Skin of body (tissue), 2 donors: ENCODE measurements around the gene CMSS1. TPM values are rescaled to one million over a fixed set of nuclear protein-coding genes. Genes with fewer than 3 reads are reported as not detected.
A peak's percentile ranks its signal among the peaks of the same experiment; 100 is the strongest.

Experiments
- DNase-seq: peaks from one replicate; lab custom pipeline; 2025; lab: John Stamatoyannopoulos, UW
- total RNA-seq: library from RNA; depleted of rRNA; stranded (reverse); fragments of >200 nt; gene quantifications from one replicate; pipeline ENCODE4 v1.2.3, GENCODE V29; 2014

CMSS1 gene
- total RNA-seq, 1 donor from 2014 or later = 12.9 TPM

- no peak for DNase-seq
These were observed 35.2 kb downstream of the CMSS1 start for GRCh38 chr3:99852851-99853250.

- DNase-seq = no peak
These were observed 37.2 kb downstream of the CMSS1 start for GRCh38 chr3:99854756-99855298.

DNA sequence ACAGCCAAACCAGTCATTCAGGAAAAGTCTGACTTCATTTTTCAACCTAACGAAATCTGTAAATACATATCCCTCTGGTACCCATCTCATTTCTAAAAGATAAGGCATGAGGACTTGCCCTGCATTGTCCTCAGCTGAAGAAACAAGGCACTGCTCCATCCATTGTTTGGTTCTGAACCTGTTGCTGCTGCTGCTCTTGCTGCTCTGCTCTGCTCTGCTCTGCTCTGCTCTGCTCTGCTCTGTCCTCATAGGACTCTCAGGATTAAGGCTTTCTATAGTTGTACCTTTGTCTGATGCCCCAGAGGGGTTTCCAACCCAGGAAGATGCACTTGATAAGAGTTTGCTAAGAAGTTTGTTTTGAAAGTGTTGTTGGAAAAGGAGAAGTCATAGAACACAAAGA lies 38.2 kb downstream of the CMSS1 start:
- DNase-seq = no peak

DNA sequence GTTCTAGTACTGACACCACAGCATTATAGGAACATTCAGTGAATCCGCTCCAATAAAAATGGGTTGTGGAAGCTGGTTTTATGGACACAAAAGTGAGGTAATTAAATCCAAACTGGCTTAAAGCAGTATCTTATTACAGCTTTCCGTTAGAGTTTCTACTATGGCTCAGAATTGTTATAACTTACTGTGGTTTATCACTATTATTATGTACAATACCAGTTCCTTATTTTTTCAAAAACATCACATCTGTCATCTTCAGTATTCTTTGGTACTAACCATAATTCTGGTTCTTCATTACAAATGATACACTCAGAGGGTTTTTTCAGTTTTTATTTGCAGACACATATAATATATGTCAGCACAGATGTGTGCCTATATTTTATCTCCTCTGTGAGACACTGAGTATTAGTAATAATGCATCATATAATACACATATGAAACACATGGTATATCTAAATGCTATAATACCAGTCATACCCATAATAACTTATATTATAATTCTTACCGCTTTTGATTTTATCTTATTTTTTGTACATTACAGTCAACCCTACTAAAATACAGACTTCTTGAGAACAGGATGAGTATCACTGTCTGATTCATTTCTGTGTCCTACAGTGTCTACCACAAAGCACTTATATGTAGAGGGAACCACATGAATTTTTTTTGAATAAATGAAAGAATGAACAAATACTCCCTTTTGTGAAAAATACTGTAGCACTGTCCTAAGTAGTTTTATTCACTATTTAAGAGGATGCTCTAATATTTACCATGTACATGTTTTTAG lies 39.0 kb downstream of the CMSS1 start:
- DNase-seq = no peak

DNA sequence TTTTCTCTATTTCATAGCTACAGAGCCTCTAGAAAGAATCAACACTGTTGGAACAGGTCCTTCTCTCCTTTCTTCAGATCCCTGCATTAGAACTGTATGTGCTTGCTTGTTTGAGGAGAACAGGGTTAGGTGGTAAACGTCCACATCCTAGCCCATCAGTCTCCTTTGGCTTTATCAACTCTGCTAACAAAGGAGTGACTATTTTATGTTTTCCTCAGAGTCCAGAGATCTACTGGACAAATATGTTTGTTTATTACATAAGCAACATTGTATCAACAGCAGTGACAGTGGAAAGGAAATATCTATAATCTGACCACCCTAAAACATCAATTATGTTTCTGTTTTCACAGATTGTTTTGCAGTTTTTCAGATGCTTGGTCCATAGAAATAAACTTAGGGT lies 39.6 kb downstream of the CMSS1 start:
- DNase-seq = no peak

GRCh38 chr3:99858469-99858868 lies 40.8 kb downstream of the CMSS1 start:
- DNase-seq = peak; percentile 78

DNA sequence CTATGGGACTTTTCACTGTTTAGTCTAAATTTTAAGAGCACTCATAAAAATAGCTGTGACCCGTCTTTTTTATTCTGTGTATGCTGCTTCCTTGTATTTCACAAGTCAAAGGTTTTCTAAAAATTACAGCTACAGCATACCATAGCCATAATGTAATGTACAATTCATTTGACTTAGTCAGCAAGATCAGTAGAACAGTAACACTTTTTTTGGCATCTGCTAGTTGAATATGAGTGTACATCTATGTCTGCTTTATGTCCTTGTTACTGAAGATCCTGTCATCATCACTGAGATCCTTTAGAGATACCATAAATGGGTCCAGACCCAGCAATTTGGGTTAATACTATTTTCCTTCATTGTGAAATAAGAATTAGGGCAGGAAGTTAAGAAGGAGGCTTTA lies 42.2 kb downstream of the CMSS1 start:
- DNase-seq = peak; percentile 85

DNA sequence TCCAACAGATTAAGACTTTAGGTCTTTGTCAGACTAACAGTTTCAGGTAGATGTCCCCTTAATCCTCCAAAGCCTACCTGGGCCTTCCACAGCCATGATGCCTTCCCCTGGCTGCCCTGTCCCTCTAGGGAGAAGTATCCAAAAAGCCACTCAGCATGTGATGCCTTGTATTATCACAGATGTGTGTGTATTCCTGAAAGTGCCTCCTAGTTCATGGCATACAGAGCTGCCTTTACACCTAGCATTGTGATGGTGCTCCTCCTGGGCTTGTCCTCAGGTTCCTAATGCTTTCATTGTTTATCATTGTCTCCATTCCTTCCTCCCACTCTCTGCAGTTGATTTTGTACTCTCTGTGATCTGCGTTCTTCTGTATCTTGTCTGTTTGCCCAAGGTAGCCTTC lies 43.6 kb downstream of the CMSS1 start:
- DNase-seq = no peak

DNA sequence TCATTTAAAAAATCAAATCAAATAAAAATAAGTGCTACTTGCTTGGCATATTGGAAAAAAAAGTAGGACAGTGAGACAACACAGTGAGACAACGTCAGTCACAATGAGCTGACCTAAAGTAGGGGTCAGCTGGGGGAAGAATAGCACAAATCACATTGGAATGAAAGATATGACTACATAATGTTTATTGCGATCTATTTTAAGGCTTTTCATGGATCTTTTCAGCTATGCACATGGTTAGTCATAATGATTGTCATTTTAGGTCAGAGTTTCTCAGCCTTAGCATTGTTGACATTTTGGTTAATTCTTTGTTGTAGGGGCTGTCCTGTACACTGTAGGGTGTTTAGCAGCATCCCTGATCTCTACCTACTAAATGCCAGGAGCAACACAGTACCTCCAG lies 44.5 kb downstream of the CMSS1 start:
- no peak for DNase-seq

DNA sequence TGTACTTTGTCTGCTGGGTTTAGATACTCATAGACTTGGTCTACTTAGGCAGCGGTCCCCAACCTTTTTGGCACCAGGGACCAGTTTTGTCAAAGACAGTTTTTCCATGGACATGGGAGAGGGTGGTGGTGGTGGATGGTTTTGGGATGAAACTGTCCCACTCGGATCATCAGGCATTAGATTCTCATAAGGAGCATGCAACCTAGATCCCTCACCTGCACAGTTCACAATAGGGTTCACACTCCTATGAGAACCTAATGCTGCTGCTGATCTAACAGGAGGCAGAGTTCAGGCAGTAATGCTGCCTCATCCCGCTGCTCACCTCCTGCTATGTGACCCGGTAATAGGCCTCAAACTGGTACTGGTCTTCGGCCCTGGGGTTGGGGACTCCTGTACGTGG lies 45.3 kb downstream of the CMSS1 start:
- no peak for DNase-seq

DNA sequence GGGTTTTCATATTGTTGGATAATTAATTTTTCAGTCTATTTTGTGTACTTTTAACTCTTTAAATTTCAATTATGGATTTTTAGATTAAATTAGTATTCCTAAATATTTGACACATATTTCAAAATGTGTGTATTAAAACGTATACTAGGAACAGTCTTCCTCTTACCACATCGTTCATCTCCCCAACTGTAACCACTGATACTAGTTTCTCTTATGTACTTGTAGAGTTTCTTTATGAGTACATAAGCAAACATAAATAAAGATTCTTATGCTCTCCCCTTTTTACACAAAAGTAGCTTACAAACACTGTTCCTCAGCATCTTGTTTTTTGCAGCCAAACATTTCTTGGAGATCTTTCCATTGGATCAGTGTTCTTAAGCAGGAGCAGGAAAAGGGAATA lies 45.9 kb downstream of the CMSS1 start:
- DNase-seq = no peak

- DNase-seq = no peak
These were observed 46.6 kb downstream of the CMSS1 start for GRCh38 chr3:99864289-99864688.

DNA sequence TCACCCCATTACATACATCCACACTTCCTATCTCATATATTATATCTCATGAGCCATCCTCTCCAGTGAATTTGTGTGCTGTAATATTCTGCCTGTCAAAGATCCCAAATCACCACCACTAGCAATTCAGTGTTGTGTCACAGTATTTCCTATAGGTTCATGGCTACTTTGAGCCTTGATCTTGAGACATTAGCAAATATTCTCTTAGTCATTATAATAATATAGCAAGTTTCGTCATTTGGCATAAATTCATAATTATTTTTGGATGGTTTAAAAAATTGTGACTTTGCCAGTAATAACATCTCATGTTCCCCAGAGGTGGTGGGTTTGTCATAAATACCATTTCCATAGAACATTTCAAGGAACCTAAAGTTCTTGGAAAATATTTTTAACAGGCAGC lies 47.7 kb downstream of the CMSS1 start:
- DNase-seq = no peak

GRCh38 chr3:99866261-99866761 lies 48.6 kb downstream of the CMSS1 start:
- DNase-seq = no peak

DNA sequence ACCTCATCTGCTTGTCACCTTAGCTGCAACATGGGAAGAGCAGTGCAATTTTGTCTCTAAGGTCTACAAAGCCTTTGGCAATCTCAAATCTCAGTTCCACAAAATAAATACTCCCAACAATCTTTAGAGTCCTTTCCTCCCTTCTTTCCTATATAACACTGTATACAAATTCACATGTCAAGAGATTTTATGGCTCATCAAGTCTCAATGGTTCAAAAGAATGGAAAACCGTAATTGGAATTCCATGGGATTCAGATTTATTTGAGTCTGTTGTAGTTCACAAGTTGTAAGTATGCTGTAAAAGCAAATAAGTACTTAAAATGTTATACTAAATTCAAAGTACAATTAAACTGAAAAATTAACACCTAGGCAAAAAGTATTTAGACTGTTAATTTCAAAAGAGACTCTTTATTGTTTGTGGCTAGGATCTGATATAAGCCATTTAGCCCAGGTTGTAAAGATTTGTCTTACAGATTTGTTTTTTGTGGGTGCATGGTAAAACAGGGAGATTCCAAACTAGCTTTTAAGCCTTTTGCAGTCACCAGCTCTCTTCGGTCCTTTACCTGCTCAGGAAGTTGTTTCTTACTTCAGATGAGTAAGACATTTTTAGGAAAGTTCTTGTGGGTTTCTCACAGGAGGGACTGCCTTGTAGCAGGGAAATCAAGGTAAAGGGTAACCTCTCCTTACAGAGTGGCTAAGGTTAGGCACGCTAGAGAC lies 50.1 kb downstream of the CMSS1 start:
- no peak for DNase-seq

- DNase-seq = peak; percentile 42
These were observed 50.6 kb downstream of the CMSS1 start for GRCh38 chr3:99868311-99868646.

DNA sequence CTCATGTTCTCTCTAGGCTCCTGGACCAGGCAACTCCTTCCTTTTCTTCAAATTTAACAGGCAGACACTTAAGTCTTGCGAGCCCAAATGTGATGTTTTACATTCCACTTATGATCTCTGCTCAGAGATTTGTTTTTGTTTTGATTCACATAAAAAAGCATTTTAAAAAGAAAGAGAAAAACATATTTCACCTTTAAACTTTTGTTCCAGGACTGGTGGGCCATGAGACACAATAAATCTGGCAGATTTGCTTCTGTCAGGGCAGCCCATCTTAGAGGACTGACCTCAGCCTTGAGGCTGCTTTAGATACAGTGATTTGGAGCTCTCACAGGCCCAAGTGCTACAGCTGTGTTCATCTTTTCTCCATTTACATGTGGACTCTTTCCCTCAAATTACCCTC lies 52.0 kb downstream of the CMSS1 start:
- no peak for DNase-seq

- DNase-seq = no peak
These were observed 53.0 kb downstream of the CMSS1 start for GRCh38 chr3:99870712-99871111.

DNA sequence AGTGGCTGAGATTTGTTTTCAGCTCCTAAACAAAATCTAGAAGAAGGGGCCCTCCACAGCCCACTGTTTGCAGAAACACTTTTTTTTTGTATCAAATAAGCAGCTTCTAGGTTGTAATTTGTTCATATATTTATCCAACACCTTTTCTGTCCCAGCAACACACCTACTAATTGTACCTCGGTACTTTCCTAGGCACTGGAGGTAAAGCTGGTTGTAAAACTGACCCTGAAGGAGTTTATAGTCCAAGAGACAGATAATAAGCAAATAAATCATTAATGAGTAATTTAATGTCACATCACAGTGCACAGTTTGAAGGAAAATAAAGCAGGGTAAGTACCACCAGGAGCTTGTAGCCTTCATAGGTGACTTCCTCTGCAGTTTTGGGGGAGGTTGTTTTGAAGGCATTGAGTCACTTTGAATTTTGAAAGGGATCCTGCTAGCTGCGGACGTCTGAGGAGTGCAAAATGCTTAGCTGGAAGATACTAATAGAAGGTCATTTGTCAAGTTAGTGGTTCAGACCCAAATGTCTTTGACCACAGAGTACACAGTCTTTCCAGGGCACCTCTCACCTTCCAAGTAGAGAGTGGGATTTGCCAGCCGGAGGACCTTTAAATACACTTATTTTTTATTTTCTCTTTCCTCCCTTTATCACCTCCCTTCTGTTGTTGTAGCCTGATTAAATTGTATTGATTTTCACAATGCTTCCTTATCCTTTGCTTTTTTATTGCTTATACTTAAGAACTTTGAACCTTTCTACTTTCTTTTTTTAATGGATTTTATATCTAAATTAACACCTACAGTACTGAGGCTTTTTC lies 53.8 kb downstream of the CMSS1 start:
- no peak for DNase-seq

GRCh38 chr3:99872923-99873254 lies 55.2 kb downstream of the CMSS1 start:
- no peak for DNase-seq

- no peak for DNase-seq
These were observed 55.8 kb downstream of the CMSS1 start for GRCh38 chr3:99873269-99874102.
